IMR-90 (cell line): ENCODE measurements around the gene RAD51B. TPM values are rescaled to one million over a fixed set of nuclear protein-coding genes. Genes with fewer than 3 reads are reported as not detected.

Experiments used
- ATAC-seq: fragments of 200-7000 bp; cut with Tn5 transposase; 2 replicates; pipeline ENCODE4 v1.9.1; 2020; ENCODE audit warnings: low read depth, mild to moderate bottlenecking, moderate library complexity
- BruUV-seq: library from RNA; stranded (reverse); fragments of 400-500 nt; replicated peaks from 2 replicates; lab custom pipeline; 2021; lab: Mats Ljungman, UMichigan
- CTCF ChIA-PET: fragments of 300-600 bp; formaldehyde crosslinking; extraction: SDS; loops from one replicate; lab custom pipeline; 2021; ENCODE audit warnings: antibody characterized with exemption; lab: Yijun Ruan, JAX
- POLR2A ChIA-PET: fragments of 300-600 bp; sonication (Branson Sonifier 250); formaldehyde crosslinking; loops from one replicate; lab custom pipeline; 2022; ENCODE audit warnings: antibody characterized with exemption; ENCODE audit not compliant: unreplicated experiment; lab: Charles Lee
- DNase-seq: peaks from one replicate; pipeline ENCODE4 v3.0.0; 2013
- H2AFZ ChIP-seq: replicated peaks from 2 replicates; pipeline ENCODE3; 2013; ENCODE audit warnings: low read length, mild to moderate bottlenecking; ENCODE audit not compliant: poor library complexity
- H2AK5ac ChIP-seq: 2 replicates; pipeline ENCODE4 v1.6.1; 2013; ENCODE audit warnings: low read depth, low read length, inconsistent platforms
- H2AK9ac ChIP-seq: replicated peaks from 2 replicates; pipeline ENCODE3; 2013; ENCODE audit warnings: mild to moderate bottlenecking, low read depth, low read length, moderate library complexity; ENCODE audit not compliant: poor library complexity
- H2BK120ac ChIP-seq: 2 replicates; pipeline ENCODE4 v1.6.1; 2013; ENCODE audit warnings: low read depth, low read length, inconsistent platforms
- H2BK15ac ChIP-seq: 3 replicates; pipeline ENCODE4 v1.6.1; 2013; ENCODE audit warnings: low read depth, low read length, inconsistent platforms
- H2BK20ac ChIP-seq: 2 replicates; pipeline ENCODE4 v1.6.1; 2013; ENCODE audit warnings: low read depth, mild to moderate bottlenecking, inconsistent platforms, low read length, moderate library complexity
- H2BK5ac ChIP-seq: 2 replicates; pipeline ENCODE4 v1.6.1; 2013; ENCODE audit warnings: mild to moderate bottlenecking, low read depth, low read length, inconsistent platforms; ENCODE audit not compliant: poor library complexity, severe bottlenecking
- H3K14ac ChIP-seq: replicated peaks from 2 replicates; pipeline ENCODE4 v1.6.1; 2013; ENCODE audit warnings: low read depth, low read length, inconsistent platforms
- H3K18ac ChIP-seq: 2 replicates; pipeline ENCODE4 v1.6.1; 2013; ENCODE audit warnings: low read depth, low read length, control low read depth
- H3K23ac ChIP-seq: 2 replicates; pipeline ENCODE4 v1.6.1; 2013; ENCODE audit warnings: low read depth, low read length, inconsistent platforms
- H3K27ac ChIP-seq: 2 replicates; pipeline ENCODE4 v1.5.1; 2013; ENCODE audit warnings: mild to moderate bottlenecking, control low read depth, low read length; ENCODE audit not compliant: insufficient read depth
- H3K27me3 ChIP-seq: 2 replicates; pipeline ENCODE4 v1.6.1; 2013; ENCODE audit warnings: low read length; ENCODE audit not compliant: control insufficient read depth, insufficient read depth
- H3K36me3 ChIP-seq: 2 replicates; pipeline ENCODE4 v1.6.1; 2013; ENCODE audit warnings: low read length, mixed read lengths; ENCODE audit not compliant: control insufficient read depth, insufficient read depth
- H3K4ac ChIP-seq: 2 replicates; pipeline ENCODE4 v1.6.1; 2013; ENCODE audit warnings: low read depth, low read length, inconsistent platforms
- H3K4me1 ChIP-seq: 2 replicates; pipeline ENCODE4 v1.6.1; 2013; ENCODE audit warnings: low read length, mixed read lengths; ENCODE audit not compliant: control insufficient read depth, insufficient read depth
- H3K4me2 ChIP-seq: 2 replicates; pipeline ENCODE4 v1.6.1; 2013; ENCODE audit warnings: low read depth, mild to moderate bottlenecking, control low read depth, low read length, moderate library complexity
- H3K4me3 ChIP-seq: 2 replicates; pipeline ENCODE4 v1.5.1; 2013; ENCODE audit warnings: low read depth, mild to moderate bottlenecking, control low read depth, low read length, moderate library complexity; ENCODE audit not compliant: insufficient read depth
- H3K56ac ChIP-seq: 2 replicates; pipeline ENCODE4 v1.6.1; 2013; ENCODE audit warnings: low read length, inconsistent platforms; ENCODE audit not compliant: insufficient read depth; ENCODE audit errors: extremely low read depth
- H3K79me1 ChIP-seq, 2 experiments: 2 replicates each; pipeline ENCODE4 v1.6.1; 2013; ENCODE audit warnings: low read length in 2 of 2, inconsistent platforms in 1 of 2, low read depth in 1 of 2
- H3K9ac ChIP-seq: 2 replicates; pipeline ENCODE4 v1.6.1; 2013; ENCODE audit warnings: low read depth, low read length, control low read depth
- H3K9me1 ChIP-seq: 2 replicates; pipeline ENCODE4 v1.6.1; 2013; ENCODE audit warnings: low read length, inconsistent platforms; ENCODE audit not compliant: insufficient read depth
- H3K9me3 ChIP-seq: 2 replicates; pipeline ENCODE4 v1.6.1; 2013; ENCODE audit warnings: low read length; ENCODE audit not compliant: control insufficient read depth, insufficient read depth
- H4K20me1 ChIP-seq: 2 replicates; pipeline ENCODE4 v1.6.1; 2013; ENCODE audit warnings: low read length, inconsistent platforms; ENCODE audit not compliant: insufficient read depth
- H4K5ac ChIP-seq: 2 replicates; pipeline ENCODE4 v1.6.1; 2013; ENCODE audit warnings: mild to moderate bottlenecking, low read depth, low read length, control low read depth
- H4K8ac ChIP-seq, 2 experiments: 2 replicates each; pipeline ENCODE4 v1.6.1; 2013; ENCODE audit warnings: low read depth in 2 of 2, low read length in 2 of 2, control low read depth in 1 of 2, inconsistent platforms in 1 of 2
- H4K91ac ChIP-seq: 2 replicates; pipeline ENCODE4 v1.6.1; 2013; ENCODE audit warnings: low read depth, low read length, inconsistent platforms; ENCODE audit not compliant: insufficient read depth
- BHLHE40 ChIP-seq: fragments of 150-350 bp; IDR thresholded peaks from 2 replicates; pipeline ENCODE4 v1.6.1; 2016; ENCODE audit warnings: mild to moderate bottlenecking, low read depth, low read length
- CEBPB ChIP-seq: IDR thresholded peaks from 2 replicates; pipeline ENCODE4 v1.6.1; 2012; ENCODE audit warnings: low read depth, low read length, improper control_type of control experiment
- CHD1 ChIP-seq: IDR thresholded peaks from 2 replicates; pipeline ENCODE4 v1.6.1; 2012; ENCODE audit warnings: low read depth, low read length, improper control_type of control experiment
- FOS ChIP-seq: fragments of 150-350 bp; IDR thresholded peaks from 2 replicates; pipeline ENCODE4 v1.6.1; 2016; ENCODE audit warnings: low read depth, low read length
- MAFK ChIP-seq: IDR thresholded peaks from 2 replicates; pipeline ENCODE4 v1.6.1; 2012; ENCODE audit warnings: low read depth, low read length, improper control_type of control experiment
- MAZ ChIP-seq: IDR thresholded peaks from 2 replicates; pipeline ENCODE4 v1.6.1; 2012; ENCODE audit warnings: low read depth, mild to moderate bottlenecking, low read length, improper control_type of control experiment, moderate library complexity, borderline replicate concordance
- MXI1 ChIP-seq: IDR thresholded peaks from 2 replicates; pipeline ENCODE4 v1.6.1; 2012; ENCODE audit warnings: low read depth, mild to moderate bottlenecking, low read length, moderate library complexity, borderline replicate concordance
- NFE2L2 ChIP-seq: fragments of 150-350 bp; IDR thresholded peaks from 2 replicates; pipeline ENCODE4 v1.6.1; 2016; ENCODE audit warnings: low read depth, mild to moderate bottlenecking, low read length
- POLR2A ChIP-seq: IDR thresholded peaks from 2 replicates; pipeline ENCODE4 v1.6.1; 2012; ENCODE audit warnings: mild to moderate bottlenecking, low read depth, low read length
- RAD21 ChIP-seq: IDR thresholded peaks from 2 replicates; pipeline ENCODE4 v1.6.1; 2012; ENCODE audit warnings: low read length, improper control_type of control experiment
- RCOR1 ChIP-seq: IDR thresholded peaks from 2 replicates; pipeline ENCODE4 v1.6.1; 2012; ENCODE audit warnings: mild to moderate bottlenecking, low read length, improper control_type of control experiment; ENCODE audit not compliant: insufficient replicate concordance
- RFX5 ChIP-seq: IDR thresholded peaks from 2 replicates; pipeline ENCODE4 v1.8.0; 2012; ENCODE audit warnings: low read depth, mild to moderate bottlenecking, low read length, moderate library complexity
- SMC3 ChIP-seq: fragments of 150-350 bp; IDR thresholded peaks from 2 replicates; pipeline ENCODE4 v1.6.1; 2016; ENCODE audit warnings: low read depth, mild to moderate bottlenecking, antibody characterized with exemption, low read length, moderate library complexity
- WGBS, 2 experiments: methylation state at CpG; one replicate each; pipeline versions ENCODE4 v1.1.5 to v1.1.7; 2013; ENCODE audit warnings: missing lambda C conversion rate in 2 of 2; ENCODE audit not compliant: insufficient read length in 1 of 2; ENCODE audit errors: extremely low coverage in 2 of 2; 5-methylcytosine and 5-hydroxymethylcytosine counted together
- dilution Hi-C: fragments of 300-500 bp; cut with HindIII; formaldehyde crosslinking; loops from one replicate; pipeline ENCODE4 v1.14.3; 2018; ENCODE audit warnings: low sequenced_read_pairs; ENCODE audit not compliant: unreplicated experiment
- in situ Hi-C: fragments of 300-500 bp; cut with MboI; formaldehyde crosslinking; loops from 3 replicates; pipeline ENCODE4 v1.14.3; 2019; ENCODE audit warnings: low sequenced_read_pairs, inconsistent platforms, mixed read lengths
- intact Hi-C: fragments of 100-400 bp; cut with micrococcal nuclease; formaldehyde crosslinking; loops from 2 replicates; pipeline ENCODE4 v1.10.0; 2022
- polyA plus RNA-seq, 3 experiments: library from polyadenylated mRNA; depleted of rRNA; stranded (reverse); fragments of >200 nt; gene quantifications; 2 replicates each; pipeline ENCODE4 v1.2.3, GENCODE V29; 2012; ENCODE audit warnings: low replicate concordance in 1 of 3
- total RNA-seq: library from RNA; depleted of rRNA; stranded (reverse); fragments of >200 nt; gene quantifications from 2 replicates; pipeline ENCODE4 v1.2.3, GENCODE V29; 2012
- TF ChIP-seq, protein P1 (sequence below): fragments of 150-350 bp; IDR thresholded peaks from 2 replicates; pipeline ENCODE4 v1.6.1; 2017; ENCODE audit warnings: mild to moderate bottlenecking, antibody characterized with exemption, low read length, low read depth
- TF ChIP-seq, protein P2 (sequence below): conservative IDR thresholded peaks from 2 replicates; pipeline ENCODE4 v1.5.1; 2012; ENCODE audit warnings: mild to moderate bottlenecking, low read depth, low read length, improper control_type of control experiment

Gene RAD51B
- total and polyA plus RNA-seq, 2 of the 4 experiments (the other 2 are of a cell fraction) = 5.1 to 18.8 TPM

DNA sequence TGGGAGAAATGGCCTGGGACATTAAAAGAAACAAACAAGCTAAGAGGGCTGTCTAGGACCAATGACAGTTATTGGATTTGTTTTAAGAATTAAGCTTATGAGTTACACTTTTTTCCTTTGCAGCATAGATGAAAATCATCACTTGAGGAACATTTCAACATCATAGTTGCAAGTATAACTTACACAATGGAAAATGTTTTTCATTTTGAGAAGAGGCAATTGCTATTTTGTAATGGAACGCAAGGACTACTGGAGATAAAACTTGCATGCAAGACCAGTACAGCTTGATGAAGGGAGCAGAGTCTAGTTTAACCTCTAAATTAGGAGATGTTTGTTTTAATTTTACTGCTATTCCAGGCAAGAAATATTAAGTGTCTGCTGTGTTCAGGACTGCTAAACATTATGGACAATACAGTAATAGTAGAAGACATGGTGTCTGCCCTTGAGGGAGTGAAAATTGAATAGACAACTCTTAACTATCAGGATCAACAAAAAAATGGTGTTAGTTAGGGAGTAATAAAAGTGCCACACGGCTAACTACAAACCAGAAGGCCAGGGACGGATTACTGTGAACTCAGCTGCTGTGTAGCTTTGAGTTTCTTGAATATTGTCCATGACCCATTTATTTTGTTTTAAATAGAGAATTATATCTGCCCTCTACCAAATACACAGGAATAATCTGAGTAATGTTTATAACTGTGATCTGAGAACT, 374.5 kb downstream of the RAD51B start:
- Histone ChIP-seq H3K4ac (no peak overlapping the region), H3K4me3 (no peak overlapping the region), H4K8ac (no peak overlapping the region), H3K14ac (no peak overlapping the region), H3K56ac (no peak overlapping the region), H2BK15ac (no peak overlapping the region), H2BK5ac (no peak overlapping the region), H3K9me1 (no peaks in the 10 kb centered on the region), H3K4me2 (no peak overlapping the region), H4K20me1 (no peaks in the 10 kb centered on the region), H4K91ac (no peak overlapping the region), H3K27me3 (no peaks in the 10 kb centered on the region), H3K36me3 (no peaks in the 10 kb centered on the region), H3K27ac (no peak overlapping the region; the same call in 1 of the 2 replicates), H3K9ac (no peak overlapping the region), H3K9me3 (no peaks in the 10 kb centered on the region), H2AFZ (no peak overlapping the region), H4K5ac (no peak overlapping the region), H2AK5ac (no peak overlapping the region), H2BK120ac (no peak overlapping the region), H3K79me1 (no peaks in the 10 kb centered on the region), H3K4me1 (peaks cover 2% of the 10 kb centered on the region; the same call in 1 of the 2 replicates), H2BK20ac (no peak overlapping the region), H3K23ac (no peak overlapping the region), H2AK9ac (no peak overlapping the region), H3K18ac (no peak overlapping the region)
- in situ Hi-C loops (no loop called here), intact Hi-C loops (loop anchor here (10.0 kb wide), 1 partner anchor 89 kb away; no protein-coding TSS in a partner anchor), dilution Hi-C loops (no loop called here)
- BruUV-seq = no TSS peak
- ATAC-seq (peak; percentile 14; the same call in 1 of the 2 replicates), DNase-seq (no peak)
- WGBS, 2 experiments = no CpG with 5 or more reads among the region's 3 CpGs
- CTCF ChIA-PET = interaction anchor here (0.6 kb wide), 1 partner anchor 1283 kb away, joined by 3 read pairs; no protein-coding TSS in a partner anchor
- POLR2A ChIA-PET = no interaction called here
- TF ChIP-seq MAZ = no peak
- TF ChIP-seq MAFK = no peak
- no peak for TF ChIP-seq RCOR1
- TF ChIP-seq CHD1 = no peak
- no peak for TF ChIP-seq RAD21
- no peak for TF ChIP-seq POLR2A
- TF ChIP-seq SMC3 = no peak
- TF ChIP-seq NFE2L2 = no peak
- TF ChIP-seq, protein P1, sequence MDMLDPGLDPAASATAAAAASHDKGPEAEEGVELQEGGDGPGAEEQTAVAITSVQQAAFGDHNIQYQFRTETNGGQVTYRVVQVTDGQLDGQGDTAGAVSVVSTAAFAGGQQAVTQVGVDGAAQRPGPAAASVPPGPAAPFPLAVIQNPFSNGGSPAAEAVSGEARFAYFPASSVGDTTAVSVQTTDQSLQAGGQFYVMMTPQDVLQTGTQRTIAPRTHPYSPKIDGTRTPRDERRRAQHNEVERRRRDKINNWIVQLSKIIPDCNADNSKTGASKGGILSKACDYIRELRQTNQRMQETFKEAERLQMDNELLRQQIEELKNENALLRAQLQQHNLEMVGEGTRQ = no peak
- no peak for TF ChIP-seq BHLHE40
- TF ChIP-seq CEBPB = no peak
- no peak for TF ChIP-seq FOS
- TF ChIP-seq, protein P2, sequence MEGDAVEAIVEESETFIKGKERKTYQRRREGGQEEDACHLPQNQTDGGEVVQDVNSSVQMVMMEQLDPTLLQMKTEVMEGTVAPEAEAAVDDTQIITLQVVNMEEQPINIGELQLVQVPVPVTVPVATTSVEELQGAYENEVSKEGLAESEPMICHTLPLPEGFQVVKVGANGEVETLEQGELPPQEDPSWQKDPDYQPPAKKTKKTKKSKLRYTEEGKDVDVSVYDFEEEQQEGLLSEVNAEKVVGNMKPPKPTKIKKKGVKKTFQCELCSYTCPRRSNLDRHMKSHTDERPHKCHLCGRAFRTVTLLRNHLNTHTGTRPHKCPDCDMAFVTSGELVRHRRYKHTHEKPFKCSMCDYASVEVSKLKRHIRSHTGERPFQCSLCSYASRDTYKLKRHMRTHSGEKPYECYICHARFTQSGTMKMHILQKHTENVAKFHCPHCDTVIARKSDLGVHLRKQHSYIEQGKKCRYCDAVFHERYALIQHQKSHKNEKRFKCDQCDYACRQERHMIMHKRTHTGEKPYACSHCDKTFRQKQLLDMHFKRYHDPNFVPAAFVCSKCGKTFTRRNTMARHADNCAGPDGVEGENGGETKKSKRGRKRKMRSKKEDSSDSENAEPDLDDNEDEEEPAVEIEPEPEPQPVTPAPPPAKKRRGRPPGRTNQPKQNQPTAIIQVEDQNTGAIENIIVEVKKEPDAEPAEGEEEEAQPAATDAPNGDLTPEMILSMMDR = no peak
- no peak for TF ChIP-seq RFX5
- no peak for TF ChIP-seq MXI1
